Hematopoietic multipotent progenitor cell treated with erythropoietin and hydrocortisone succinate and interleukin-3 and kit ligand, for 8 days (in vitro differentiated cells): ENCODE data around the gene LDHD.

Source experiments
- DNase-seq: peaks from one replicate; pipeline ENCODE4 v3.0.0-alpha.2; 2015

Gene LDHD

GRCh38 chr16:75079346-75079926 lies 37.1 kb downstream of the LDHD start:
- no peak for DNase-seq

GRCh38 chr16:75078886-75079285 lies 37.7 kb downstream of the LDHD start:
- no peak for DNase-seq

- DNase-seq, result no peak
These were observed 40.8 kb downstream of the LDHD start for GRCh38 chr16:75075688-75076268.

GRCh38 chr16:75074920-75075687 lies 41.5 kb downstream of the LDHD start:
- peak; percentile 97 for DNase-seq

- DNase-seq, result no peak
These were observed 42.2 kb downstream of the LDHD start for GRCh38 chr16:75074304-75074793.

- DNase-seq, result no peak
These were observed 42.9 kb downstream of the LDHD start for GRCh38 chr16:75073545-75074303.

- DNase-seq, result no peak
These were observed 44.2 kb downstream of the LDHD start for GRCh38 chr16:75072239-75072947.

- no peak for DNase-seq
These were observed 45.0 kb downstream of the LDHD start for GRCh38 chr16:75071621-75072020.

- no peak for DNase-seq
These were observed 46.4 kb downstream of the LDHD start for GRCh38 chr16:75070012-75070841.

GRCh38 chr16:75068085-75069031 lies 48.2 kb downstream of the LDHD start:
- DNase-seq, result no peak

GRCh38 chr16:75066861-75067447 lies 49.6 kb downstream of the LDHD start:
- no peak for DNase-seq

GRCh38 chr16:75065521-75066149 lies 50.9 kb downstream of the LDHD start:
- DNase-seq, result no peak

GRCh38 chr16:75065149-75065505 lies 51.5 kb downstream of the LDHD start:
- DNase-seq, result peak; percentile 86

- DNase-seq, result peak; percentile 87
These were observed 52.0 kb downstream of the LDHD start for GRCh38 chr16:75064403-75065148.

GRCh38 chr16:75063549-75064088 lies 53.0 kb downstream of the LDHD start:
- DNase-seq, result peak; percentile 58

- DNase-seq, result peak; percentile 50
These were observed 53.6 kb downstream of the LDHD start for GRCh38 chr16:75062976-75063346.

- peak; percentile 90 for DNase-seq
These were observed 54.2 kb downstream of the LDHD start for GRCh38 chr16:75062135-75062975.
